WTC11 (cell line): ENCODE results near the gene SLC44A5. TPM values are rescaled to one million over a fixed set of nuclear protein-coding genes. Genes with fewer than 3 reads are reported as not detected.

Source experiments
- ATAC-seq: fragments of 200-7000 bp; cut with Tn5 transposase; 2 replicates; pipeline ENCODE4 v1.10.0; 2021; ENCODE audit warnings: mild to moderate bottlenecking, moderate library complexity
- CTCF ChIA-PET: fragments of 300-600 bp; sonication (Branson Sonifier 250); formaldehyde crosslinking; loops from one replicate; lab custom pipeline; 2021; ENCODE audit warnings: antibody characterized with exemption; lab: Charles Lee
- POLR2A ChIA-PET: fragments of 350-600 bp; sonication (Branson Sonifier 250); formaldehyde crosslinking; loops from one replicate; lab custom pipeline; 2021; ENCODE audit warnings: antibody characterized with exemption; lab: Charles Lee
- DNase-seq: peaks from one replicate; pipeline ENCODE4 v3.0.0; 2021; ENCODE audit warnings: low spot score
- H3K27ac Mint-ChIP-seq: 2 replicates; pipeline ENCODE4 v1.8.0; 2021; ENCODE audit warnings: mixed read lengths
- H3K27me3 Mint-ChIP-seq: 2 replicates; pipeline ENCODE4 v1.8.0; 2021; ENCODE audit warnings: low read depth, mild to moderate bottlenecking, moderate library complexity, mixed read lengths
- H3K36me3 Mint-ChIP-seq: 2 replicates; pipeline ENCODE4 v1.8.0; 2021; ENCODE audit warnings: mixed read lengths
- H3K4me1 Mint-ChIP-seq: 2 replicates; pipeline ENCODE4 v1.8.0; 2022; ENCODE audit warnings: mixed read lengths
- H3K4me3 Mint-ChIP-seq: 2 replicates; pipeline ENCODE4 v1.8.0; 2021; ENCODE audit warnings: mild to moderate bottlenecking, moderate library complexity, mixed read lengths
- H3K9me3 Mint-ChIP-seq: 2 replicates; pipeline ENCODE4 v1.8.0; 2021; ENCODE audit warnings: mixed read lengths
- EMX1 ChIP-seq: fragments of 250-450 bp; sonication (Bioruptor Pico); IDR thresholded peaks from 2 replicates; pipeline ENCODE4 v1.8.0; 2021; ENCODE audit warnings: mild to moderate bottlenecking
- KAT7 ChIP-seq: sonication (generic); formaldehyde crosslinking; IDR thresholded peaks from 2 replicates; pipeline ENCODE4 v1.8.1; 2023; ENCODE audit warnings: missing genetic modification reagents, mild to moderate bottlenecking, borderline replicate concordance
- NR1H2 ChIP-seq: sonication (generic); formaldehyde crosslinking; IDR thresholded peaks from 2 replicates; pipeline ENCODE4 v1.9.0; 2021; ENCODE audit warnings: mild to moderate bottlenecking, moderate library complexity, missing genetic modification reagents
- PRRX2 ChIP-seq: fragments of 250-450 bp; sonication (Bioruptor Pico); IDR thresholded peaks from 2 replicates; pipeline ENCODE4 v1.8.0; 2021; ENCODE audit warnings: mild to moderate bottlenecking
- RORB ChIP-seq: fragments of 250-450 bp; sonication (Bioruptor Pico); IDR thresholded peaks from 2 replicates; pipeline ENCODE4 v1.9.0; 2021; ENCODE audit warnings: mild to moderate bottlenecking
- ZNF396 ChIP-seq: fragments of 250-450 bp; sonication (Bioruptor Pico); IDR thresholded peaks from 2 replicates; pipeline ENCODE4 v1.8.0; 2021; ENCODE audit warnings: mild to moderate bottlenecking, moderate library complexity, borderline replicate concordance
- ZNF423 ChIP-seq: fragments of 250-450 bp; sonication (Bioruptor Pico); IDR thresholded peaks from 2 replicates; pipeline ENCODE4 v2.1.2; 2022; ENCODE audit warnings: mild to moderate bottlenecking, moderate library complexity
- total RNA-seq: library from RNA; stranded (reverse); gene quantifications from 3 replicates; pipeline ENCODE4 v1.2.3, GENCODE V29; 2021
- TF ChIP-seq, protein P1 (sequence below): fragments of 250-450 bp; sonication (Bioruptor Pico); IDR thresholded peaks from 2 replicates; pipeline ENCODE4 v2.1.2; 2022; ENCODE audit warnings: mild to moderate bottlenecking, moderate library complexity
- TF ChIP-seq, protein P2 (sequence below): sonication (generic); formaldehyde crosslinking; IDR thresholded peaks from 2 replicates; pipeline ENCODE4 v1.8.1; 2023; ENCODE audit warnings: mild to moderate bottlenecking, missing genetic modification reagents
- TF ChIP-seq, protein P3 (sequence below): sonication (generic); formaldehyde crosslinking; IDR thresholded peaks from 2 replicates; pipeline ENCODE4 v1.8.0; 2022; ENCODE audit warnings: mild to moderate bottlenecking, missing genetic modification reagents
- TF ChIP-seq, protein P4 (sequence below): sonication (generic); formaldehyde crosslinking; IDR thresholded peaks from 2 replicates; pipeline ENCODE4 v1.8.1; 2022; ENCODE audit warnings: low read depth, mild to moderate bottlenecking, moderate library complexity, missing genetic modification reagents, borderline replicate concordance
- TF ChIP-seq, protein P5 (sequence below): sonication (generic); formaldehyde crosslinking; conservative IDR thresholded peaks from 2 replicates; pipeline ENCODE4 v1.8.1; 2023; ENCODE audit warnings: mild to moderate bottlenecking, low read depth, missing genetic modification reagents, moderate library complexity
- TF ChIP-seq, protein P6 (sequence below): sonication (generic); formaldehyde crosslinking; IDR thresholded peaks from 2 replicates; pipeline ENCODE4 v1.8.1; 2022; ENCODE audit warnings: missing genetic modification reagents, borderline replicate concordance
- TF ChIP-seq, protein P7 (sequence below): sonication (generic); formaldehyde crosslinking; IDR thresholded peaks from 2 replicates; pipeline ENCODE4 v1.8.1; 2023; ENCODE audit warnings: mild to moderate bottlenecking, missing genetic modification reagents, borderline replicate concordance

Gene SLC44A5
- total RNA-seq, 1 experiment from 2014 or later, result 1.8 TPM

DNA sequence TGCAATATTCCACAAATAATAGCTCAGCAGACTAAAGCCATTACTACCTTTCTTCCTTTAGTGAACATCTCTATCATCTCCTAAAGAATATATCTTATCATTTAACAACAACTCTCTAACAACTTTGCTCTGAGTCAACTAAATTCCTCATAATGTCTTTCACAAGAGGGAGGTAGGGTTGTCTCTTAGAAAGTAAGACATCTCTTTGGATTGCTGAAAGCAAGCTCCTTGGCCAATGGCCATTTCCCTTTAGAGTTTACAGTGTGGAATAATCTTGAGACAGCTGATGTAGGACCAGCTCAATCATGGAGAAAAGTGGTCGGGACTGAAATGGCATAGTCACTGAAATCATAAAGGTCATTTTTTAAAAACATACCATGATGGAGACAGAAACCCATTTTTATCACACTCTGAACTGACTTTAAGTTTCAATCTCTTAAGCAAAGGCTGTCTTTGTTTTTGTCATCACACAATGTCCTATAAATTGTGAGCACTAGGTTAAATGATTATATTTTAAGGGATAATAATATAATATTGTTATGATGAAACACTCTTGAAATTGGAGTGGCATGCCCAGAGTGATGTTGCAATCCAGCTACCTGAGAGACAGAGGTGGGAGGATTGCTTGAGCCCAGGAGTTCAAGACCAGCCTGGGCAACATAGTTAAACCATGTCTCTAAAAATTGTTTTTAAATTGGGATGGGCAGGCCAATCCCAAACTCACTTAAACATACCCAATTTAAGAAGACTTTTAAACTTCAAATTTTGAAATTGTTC lies 91.1 kb downstream of the SLC44A5 start:
- ChIA-PET POLR2A (no interaction called here), CTCF (no interaction called here)
- Mint-ChIP-seq H3K27ac (no peak overlapping the region), H3K36me3 (no peaks in the 10 kb centered on the region), H3K27me3 (no peaks in the 10 kb centered on the region), H3K4me3 (no peak overlapping the region), H3K4me1 (peaks cover 13% of the 10 kb centered on the region), H3K9me3 (no peaks in the 10 kb centered on the region)
- DNase-seq (no peak), ATAC-seq (no peak)
- TF ChIP-seq, protein P1, sequence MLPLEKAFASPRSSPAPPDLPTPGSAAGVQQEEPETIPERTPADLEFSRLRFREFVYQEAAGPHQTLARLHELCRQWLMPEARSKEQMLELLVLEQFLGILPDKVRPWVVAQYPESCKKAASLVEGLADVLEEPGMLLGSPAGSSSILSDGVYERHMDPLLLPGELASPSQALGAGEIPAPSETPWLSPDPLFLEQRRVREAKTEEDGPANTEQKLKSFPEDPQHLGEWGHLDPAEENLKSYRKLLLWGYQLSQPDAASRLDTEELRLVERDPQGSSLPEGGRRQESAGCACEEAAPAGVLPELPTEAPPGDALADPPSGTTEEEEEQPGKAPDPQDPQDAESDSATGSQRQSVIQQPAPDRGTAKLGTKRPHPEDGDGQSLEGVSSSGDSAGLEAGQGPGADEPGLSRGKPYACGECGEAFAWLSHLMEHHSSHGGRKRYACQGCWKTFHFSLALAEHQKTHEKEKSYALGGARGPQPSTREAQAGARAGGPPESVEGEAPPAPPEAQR (CRISPR knock-in tag), result no peak
- TF ChIP-seq, protein P2, sequence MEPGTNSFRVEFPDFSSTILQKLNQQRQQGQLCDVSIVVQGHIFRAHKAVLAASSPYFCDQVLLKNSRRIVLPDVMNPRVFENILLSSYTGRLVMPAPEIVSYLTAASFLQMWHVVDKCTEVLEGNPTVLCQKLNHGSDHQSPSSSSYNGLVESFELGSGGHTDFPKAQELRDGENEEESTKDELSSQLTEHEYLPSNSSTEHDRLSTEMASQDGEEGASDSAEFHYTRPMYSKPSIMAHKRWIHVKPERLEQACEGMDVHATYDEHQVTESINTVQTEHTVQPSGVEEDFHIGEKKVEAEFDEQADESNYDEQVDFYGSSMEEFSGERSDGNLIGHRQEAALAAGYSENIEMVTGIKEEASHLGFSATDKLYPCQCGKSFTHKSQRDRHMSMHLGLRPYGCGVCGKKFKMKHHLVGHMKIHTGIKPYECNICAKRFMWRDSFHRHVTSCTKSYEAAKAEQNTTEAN (CRISPR knock-in tag), result no peak
- TF ChIP-seq EMX1 (CRISPR knock-in tag), result no peak

DNA sequence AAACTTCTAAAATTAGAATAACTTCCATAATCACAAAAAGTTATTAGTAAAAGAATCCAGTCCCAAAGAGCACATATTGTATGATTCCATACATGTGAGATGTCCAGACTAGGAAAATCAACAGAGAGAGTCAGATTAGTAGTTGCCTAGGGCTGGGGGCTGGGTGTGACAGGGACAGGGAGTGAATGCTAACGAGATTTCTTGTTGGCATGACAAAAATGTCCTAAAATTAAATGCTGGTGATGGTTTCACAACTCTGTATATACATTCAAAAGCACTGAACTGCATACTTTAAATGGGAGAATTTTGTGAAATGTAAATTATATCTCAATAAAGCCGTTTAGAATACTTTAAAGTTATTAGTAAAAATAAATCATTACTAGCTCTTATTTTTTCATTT lies 92.2 kb downstream of the SLC44A5 start:
- DNase-seq (no peak), ATAC-seq (no peak)
- Mint-ChIP-seq H3K27ac (no peak overlapping the region), H3K36me3 (no peaks in the 10 kb centered on the region), H3K9me3 (no peaks in the 10 kb centered on the region), H3K4me1 (peaks cover 13% of the 10 kb centered on the region), H3K4me3 (no peak overlapping the region), H3K27me3 (no peaks in the 10 kb centered on the region)
- CTCF ChIA-PET, result no interaction called here
- POLR2A ChIA-PET, result no interaction called here
- TF ChIP-seq, protein P3, sequence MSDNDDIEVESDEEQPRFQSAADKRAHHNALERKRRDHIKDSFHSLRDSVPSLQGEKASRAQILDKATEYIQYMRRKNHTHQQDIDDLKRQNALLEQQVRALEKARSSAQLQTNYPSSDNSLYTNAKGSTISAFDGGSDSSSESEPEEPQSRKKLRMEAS, result no peak
- TF ChIP-seq, protein P4, sequence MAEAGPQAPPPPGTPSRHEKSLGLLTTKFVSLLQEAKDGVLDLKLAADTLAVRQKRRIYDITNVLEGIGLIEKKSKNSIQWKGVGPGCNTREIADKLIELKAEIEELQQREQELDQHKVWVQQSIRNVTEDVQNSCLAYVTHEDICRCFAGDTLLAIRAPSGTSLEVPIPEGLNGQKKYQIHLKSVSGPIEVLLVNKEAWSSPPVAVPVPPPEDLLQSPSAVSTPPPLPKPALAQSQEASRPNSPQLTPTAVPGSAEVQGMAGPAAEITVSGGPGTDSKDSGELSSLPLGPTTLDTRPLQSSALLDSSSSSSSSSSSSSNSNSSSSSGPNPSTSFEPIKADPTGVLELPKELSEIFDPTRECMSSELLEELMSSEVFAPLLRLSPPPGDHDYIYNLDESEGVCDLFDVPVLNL (CRISPR knock-in tag), result no peak

DNA sequence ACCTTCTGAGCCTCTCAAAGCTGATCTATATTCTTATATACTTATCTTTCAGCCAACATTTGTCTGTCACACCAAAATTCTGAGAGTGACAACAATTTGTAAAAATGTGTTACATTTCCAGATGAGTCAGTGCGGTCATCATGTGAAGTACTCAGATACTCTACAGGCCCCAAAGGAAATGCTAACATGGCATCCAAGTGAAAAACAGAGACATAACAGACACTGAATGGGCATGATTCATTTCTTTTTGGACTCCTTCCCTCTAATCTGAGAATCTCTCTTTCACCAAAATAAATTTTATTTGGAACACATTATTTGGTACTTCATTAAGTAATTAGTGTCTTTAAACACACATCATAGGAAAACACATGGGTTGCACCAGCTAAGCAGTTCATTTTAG lies 96.6 kb downstream of the SLC44A5 start:
- Mint-ChIP-seq H3K27me3 (no peaks in the 10 kb centered on the region), H3K27ac (no peak overlapping the region), H3K4me1 (peaks cover 7% of the 10 kb centered on the region), H3K36me3 (no peaks in the 10 kb centered on the region), H3K4me3 (no peak overlapping the region), H3K9me3 (peaks cover 9% of the 10 kb centered on the region; the same call in 1 of the 2 replicates)
- TF ChIP-seq NR1H2 (no peak), PRRX2 (CRISPR knock-in tag) (no peak), KAT7 (no peak), ZNF423 (CRISPR knock-in tag) (no peak), RORB (CRISPR knock-in tag) (no peak), ZNF396 (CRISPR knock-in tag) (no peak), EMX1 (CRISPR knock-in tag) (no peak)
- TF ChIP-seq, protein P5, sequence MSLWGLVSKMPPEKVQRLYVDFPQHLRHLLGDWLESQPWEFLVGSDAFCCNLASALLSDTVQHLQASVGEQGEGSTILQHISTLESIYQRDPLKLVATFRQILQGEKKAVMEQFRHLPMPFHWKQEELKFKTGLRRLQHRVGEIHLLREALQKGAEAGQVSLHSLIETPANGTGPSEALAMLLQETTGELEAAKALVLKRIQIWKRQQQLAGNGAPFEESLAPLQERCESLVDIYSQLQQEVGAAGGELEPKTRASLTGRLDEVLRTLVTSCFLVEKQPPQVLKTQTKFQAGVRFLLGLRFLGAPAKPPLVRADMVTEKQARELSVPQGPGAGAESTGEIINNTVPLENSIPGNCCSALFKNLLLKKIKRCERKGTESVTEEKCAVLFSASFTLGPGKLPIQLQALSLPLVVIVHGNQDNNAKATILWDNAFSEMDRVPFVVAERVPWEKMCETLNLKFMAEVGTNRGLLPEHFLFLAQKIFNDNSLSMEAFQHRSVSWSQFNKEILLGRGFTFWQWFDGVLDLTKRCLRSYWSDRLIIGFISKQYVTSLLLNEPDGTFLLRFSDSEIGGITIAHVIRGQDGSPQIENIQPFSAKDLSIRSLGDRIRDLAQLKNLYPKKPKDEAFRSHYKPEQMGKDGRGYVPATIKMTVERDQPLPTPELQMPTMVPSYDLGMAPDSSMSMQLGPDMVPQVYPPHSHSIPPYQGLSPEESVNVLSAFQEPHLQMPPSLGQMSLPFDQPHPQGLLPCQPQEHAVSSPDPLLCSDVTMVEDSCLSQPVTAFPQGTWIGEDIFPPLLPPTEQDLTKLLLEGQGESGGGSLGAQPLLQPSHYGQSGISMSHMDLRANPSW (CRISPR knock-in tag), result no peak
- TF ChIP-seq, protein P6, sequence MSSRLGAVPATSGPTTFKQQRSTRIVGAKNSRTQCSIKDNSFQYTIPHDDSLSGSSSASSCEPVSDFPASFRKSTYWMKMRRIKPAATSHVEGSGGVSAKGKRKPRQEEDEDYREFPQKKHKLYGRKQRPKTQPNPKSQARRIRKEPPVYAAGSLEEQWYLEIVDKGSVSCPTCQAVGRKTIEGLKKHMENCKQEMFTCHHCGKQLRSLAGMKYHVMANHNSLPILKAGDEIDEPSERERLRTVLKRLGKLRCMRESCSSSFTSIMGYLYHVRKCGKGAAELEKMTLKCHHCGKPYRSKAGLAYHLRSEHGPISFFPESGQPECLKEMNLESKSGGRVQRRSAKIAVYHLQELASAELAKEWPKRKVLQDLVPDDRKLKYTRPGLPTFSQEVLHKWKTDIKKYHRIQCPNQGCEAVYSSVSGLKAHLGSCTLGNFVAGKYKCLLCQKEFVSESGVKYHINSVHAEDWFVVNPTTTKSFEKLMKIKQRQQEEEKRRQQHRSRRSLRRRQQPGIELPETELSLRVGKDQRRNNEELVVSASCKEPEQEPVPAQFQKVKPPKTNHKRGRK, result no peak
- TF ChIP-seq, protein P7, sequence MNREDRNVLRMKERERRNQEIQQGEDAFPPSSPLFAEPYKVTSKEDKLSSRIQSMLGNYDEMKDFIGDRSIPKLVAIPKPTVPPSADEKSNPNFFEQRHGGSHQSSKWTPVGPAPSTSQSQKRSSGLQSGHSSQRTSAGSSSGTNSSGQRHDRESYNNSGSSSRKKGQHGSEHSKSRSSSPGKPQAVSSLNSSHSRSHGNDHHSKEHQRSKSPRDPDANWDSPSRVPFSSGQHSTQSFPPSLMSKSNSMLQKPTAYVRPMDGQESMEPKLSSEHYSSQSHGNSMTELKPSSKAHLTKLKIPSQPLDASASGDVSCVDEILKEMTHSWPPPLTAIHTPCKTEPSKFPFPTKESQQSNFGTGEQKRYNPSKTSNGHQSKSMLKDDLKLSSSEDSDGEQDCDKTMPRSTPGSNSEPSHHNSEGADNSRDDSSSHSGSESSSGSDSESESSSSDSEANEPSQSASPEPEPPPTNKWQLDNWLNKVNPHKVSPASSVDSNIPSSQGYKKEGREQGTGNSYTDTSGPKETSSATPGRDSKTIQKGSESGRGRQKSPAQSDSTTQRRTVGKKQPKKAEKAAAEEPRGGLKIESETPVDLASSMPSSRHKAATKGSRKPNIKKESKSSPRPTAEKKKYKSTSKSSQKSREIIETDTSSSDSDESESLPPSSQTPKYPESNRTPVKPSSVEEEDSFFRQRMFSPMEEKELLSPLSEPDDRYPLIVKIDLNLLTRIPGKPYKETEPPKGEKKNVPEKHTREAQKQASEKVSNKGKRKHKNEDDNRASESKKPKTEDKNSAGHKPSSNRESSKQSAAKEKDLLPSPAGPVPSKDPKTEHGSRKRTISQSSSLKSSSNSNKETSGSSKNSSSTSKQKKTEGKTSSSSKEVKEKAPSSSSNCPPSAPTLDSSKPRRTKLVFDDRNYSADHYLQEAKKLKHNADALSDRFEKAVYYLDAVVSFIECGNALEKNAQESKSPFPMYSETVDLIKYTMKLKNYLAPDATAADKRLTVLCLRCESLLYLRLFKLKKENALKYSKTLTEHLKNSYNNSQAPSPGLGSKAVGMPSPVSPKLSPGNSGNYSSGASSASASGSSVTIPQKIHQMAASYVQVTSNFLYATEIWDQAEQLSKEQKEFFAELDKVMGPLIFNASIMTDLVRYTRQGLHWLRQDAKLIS (CRISPR knock-in tag), result no peak
- no peak for DNase-seq
- CTCF ChIA-PET, result interaction anchor here (0.9 kb wide), 1 partner anchor 101 kb away, joined by 3 read pairs; no protein-coding TSS in a partner anchor
- ATAC-seq, result no peak
- POLR2A ChIA-PET, result no interaction called here
